HG02970 (cell line): ENCODE results near the gene KCNG2.

ENCODE experiments used
- ATAC-seq: cut with Tn5 transposase; IDR thresholded peaks from one replicate; pipeline ENCODE4 v1.9.1; 2021; ENCODE audit warnings: mild to moderate bottlenecking, moderate library complexity, moderate number of reproducible peaks; ENCODE audit not compliant: unreplicated experiment, low FRiP score

Gene KCNG2

GRCh38 chr18:79766308-79766707 lies 31.4 kb upstream of the KCNG2 start:
- ATAC-seq: no peak

GRCh38 chr18:79768745-79769144 lies 29.0 kb upstream of the KCNG2 start:
- ATAC-seq: no peak

GRCh38 chr18:79769698-79770500 lies 27.8 kb upstream of the KCNG2 start:
- no peak for ATAC-seq

DNA sequence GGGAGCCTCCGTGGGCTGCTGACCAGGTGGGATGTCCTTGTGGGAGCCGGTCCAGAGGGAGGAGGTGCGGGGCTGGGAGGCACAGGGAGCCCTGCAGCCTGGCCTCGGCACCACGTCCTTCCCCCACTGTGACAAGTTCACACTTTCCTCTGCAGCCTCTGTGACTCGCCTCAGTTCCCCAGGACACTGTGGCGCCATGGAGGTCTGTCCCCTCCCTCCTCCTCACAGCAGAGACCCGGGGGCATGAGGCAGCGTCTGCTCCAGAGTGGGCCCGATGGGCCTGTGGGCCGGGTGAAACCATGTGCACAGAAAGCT lies 27.3 kb upstream of the KCNG2 start:
- ATAC-seq: no peak

DNA sequence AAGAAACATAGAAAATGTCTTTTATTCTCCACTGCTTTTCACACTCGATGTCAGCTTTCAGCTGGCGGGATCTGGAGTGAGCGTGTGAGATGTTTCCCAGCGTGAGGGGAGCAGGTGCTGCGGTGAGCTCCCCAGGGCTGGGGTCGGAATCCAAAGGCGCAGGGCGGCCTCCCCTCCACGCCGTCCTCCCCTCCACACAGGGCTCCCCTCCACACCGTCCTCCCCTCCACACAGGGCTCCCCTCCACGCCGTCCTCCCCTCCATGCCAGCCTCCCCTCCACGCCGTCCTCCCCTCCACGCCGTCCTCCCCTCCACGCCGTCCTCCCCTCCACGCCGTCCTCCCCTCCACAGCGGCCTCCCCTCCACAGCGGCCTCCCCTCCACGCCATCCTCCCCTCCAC lies 26.9 kb upstream of the KCNG2 start:
- ATAC-seq: no peak

GRCh38 chr18:79771446-79772107 lies 26.2 kb upstream of the KCNG2 start:
- no peak for ATAC-seq

GRCh38 chr18:79772108-79772864 lies 25.5 kb upstream of the KCNG2 start:
- no peak for ATAC-seq

GRCh38 chr18:79772865-79773696 lies 24.7 kb upstream of the KCNG2 start:
- ATAC-seq: no peak

DNA sequence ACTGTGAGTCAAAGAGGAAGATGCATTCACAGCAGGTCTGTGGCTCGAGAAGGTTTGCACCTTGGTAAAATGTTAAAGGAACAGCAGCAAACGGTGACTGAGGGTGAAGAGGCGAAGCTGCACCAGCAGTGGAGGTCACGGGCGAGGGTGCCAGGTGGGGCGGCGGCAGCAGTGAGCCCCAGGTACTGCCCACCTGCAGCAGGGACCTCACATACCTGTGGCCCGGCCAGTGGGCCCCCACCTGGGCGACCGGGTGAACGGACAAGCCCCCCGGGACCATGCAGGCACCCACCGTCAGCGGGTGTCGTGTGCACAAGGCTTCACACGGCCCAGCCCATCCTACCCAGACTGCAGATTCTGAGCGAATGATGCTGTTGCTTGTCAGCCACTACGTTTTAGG lies 23.6 kb upstream of the KCNG2 start:
- no peak for ATAC-seq

DNA sequence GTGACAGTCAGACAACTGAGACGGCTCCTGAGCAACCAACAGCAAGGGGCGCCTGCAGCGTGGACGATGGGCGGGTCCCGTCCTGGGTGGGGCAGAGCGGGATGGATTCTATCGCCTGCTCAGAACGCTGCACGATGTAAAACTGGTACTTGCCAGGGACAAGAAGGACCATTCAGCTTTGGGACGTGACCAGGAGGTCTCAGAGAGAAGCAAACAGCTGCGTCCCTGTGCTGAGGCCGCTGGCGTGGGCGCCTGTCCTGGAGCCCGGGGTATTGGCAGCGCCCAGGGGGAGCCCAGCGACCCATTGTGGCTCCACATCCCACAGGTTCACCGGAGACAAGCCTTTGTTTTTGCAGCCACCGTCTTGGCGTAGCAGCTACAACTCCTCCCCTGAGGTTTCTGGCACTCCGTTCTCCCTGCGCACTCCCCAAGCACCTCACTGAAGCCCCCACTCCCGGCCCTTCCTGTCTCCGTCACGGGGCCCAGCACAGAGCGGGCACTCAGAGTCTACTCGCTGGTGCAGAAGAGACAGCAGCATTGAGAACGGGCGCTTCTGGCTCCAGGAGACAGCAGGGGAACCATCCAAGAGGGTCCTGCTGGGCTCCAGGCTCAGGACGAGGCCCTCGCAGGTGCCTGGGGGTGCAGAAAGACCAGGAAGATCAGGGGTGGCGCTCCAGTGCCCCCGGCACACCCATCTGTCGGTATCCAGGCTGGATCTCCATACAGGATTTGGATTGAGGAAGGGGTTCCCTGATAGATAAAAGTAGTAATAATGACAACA lies 22.1 kb upstream of the KCNG2 start:
- no peak for ATAC-seq

DNA sequence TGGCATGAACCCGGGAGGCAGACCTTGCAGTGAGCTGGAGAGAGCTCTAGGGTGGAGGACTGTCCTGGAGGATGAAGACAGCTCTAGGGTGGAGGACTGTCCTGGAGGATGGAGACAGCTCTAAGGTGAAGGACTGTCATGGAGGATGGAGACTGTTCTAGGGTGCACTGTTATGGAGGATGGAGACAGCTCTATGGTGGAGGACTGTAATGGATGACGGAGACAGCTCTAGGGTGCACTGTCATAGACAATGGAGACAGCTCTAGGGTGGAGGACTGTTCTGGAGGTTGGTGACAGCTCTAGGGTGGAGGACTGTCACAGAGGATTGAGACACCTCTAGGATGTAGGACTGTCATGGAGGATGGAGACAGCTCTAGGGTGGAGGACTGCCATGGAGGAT lies 21.1 kb upstream of the KCNG2 start:
- ATAC-seq: no peak

DNA sequence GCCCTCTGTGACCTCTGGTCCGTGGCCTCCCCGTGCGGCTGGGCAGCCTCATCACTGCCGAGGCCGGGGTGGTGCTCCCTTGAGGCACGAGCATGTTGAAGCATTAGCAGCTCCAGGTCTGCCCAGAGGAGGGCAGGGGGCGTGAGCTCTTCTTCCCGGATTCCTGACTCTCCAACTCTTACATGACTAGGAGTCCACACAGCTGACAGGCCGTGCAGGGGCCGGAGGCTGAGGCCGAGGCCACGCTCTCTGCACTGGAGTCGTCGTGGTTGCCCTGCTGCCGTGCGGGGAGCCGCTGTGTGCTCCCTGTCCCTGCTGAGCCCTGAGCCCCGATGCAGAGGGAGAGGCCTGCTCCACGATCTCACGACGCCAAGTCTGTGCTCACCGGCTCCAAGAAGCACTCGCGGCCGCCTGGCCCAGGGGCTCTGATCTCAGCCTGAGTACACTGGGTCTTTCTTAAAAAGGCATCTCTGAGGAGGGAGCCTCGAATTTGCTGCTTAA lies 19.4 kb upstream of the KCNG2 start:
- ATAC-seq: no peak

- ATAC-seq: no peak
Observed at GRCh38 chr18:79779021-79779699, 18.6 kb upstream of the KCNG2 start.

DNA sequence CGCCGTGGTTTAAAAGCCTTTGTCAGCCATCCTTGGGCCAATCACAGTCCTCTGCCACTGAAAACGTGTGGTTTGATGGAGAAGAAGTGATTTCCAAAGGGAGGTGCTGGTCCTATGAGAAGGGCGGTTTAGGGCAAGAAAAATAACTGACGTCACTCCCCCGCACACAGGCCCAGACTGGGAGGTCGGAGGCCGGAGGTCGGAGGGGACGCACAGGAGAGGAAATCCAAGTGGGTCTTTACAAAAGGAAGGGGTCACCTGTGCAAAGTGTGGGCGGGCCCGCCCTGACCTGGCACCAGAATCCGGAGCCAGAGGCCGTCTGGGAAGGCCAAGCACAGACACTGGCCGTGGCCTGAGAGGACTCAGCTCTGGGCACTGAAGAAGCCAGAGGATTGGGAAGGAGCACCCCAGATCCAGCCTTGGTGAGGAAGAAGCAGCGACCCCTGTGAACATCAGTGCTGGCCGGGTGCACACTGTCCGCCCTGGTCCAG lies 18.0 kb upstream of the KCNG2 start:
- ATAC-seq: no peak

- ATAC-seq: no peak
Observed at GRCh38 chr18:79780547-79780946, 17.2 kb upstream of the KCNG2 start.

GRCh38 chr18:79781331-79781941 lies 16.3 kb upstream of the KCNG2 start:
- ATAC-seq: no peak

DNA sequence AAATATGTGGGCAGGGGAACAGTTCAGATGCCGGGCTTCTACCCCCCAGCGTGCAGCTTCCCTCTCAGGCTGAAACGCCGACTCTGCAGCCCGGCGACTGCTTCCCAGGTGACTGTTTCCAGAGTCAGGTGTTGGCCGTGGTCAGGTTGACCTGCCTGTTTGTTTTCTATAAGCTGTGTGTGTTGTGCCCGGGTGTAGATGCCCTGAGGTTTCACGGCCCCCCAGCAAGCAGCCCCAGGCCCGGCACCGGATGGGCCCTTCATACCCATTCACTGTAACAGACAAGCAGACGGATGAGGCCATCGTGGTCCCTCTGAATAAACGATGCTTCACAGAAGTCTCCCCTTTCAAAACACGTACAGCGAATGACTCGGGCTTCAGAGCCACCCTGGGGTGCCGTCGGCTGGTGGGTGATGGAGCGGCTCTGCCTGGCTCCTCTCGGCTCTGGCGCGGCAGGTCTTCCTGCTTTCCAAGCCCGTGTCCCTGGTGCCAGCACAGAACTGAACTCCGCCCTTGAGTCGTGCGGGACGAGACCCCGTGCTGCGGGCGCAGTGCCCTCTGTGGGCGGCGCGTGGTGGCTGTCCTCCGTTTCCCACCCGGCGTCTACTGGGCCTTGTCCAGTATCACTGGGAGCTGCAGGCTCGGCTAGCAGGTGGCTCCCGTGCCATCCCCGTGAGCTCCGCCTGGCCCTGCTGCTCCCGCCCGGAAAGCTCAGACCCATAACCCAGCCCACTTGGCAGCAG lies 15.0 kb upstream of the KCNG2 start:
- ATAC-seq: no peak
